K562 (cell line): ENCODE measurements around the gene DIAPH1. TPM values are rescaled to one million over a fixed set of nuclear protein-coding genes. Genes with fewer than 3 reads are reported as not detected.
A peak's percentile ranks its signal among the peaks of the same experiment; 100 is the strongest.

ENCODE experiments used
- ARID2 ChIP-seq: fragments of 450-650 bp; IDR thresholded peaks from 2 replicates; pipeline ENCODE4 v1.6.1; 2017; ENCODE audit warnings: antibody characterized with exemption, mild to moderate bottlenecking
- ATF1 ChIP-seq, 2 experiments: fragments of 450-650 bp in 1 of 2; IDR thresholded peaks; 2 replicates each; pipeline ENCODE4 v1.6.1; 2016; ENCODE audit warnings: missing compliant biosample characterization in 1 of 2, missing genetic modification characterization in 1 of 2
- ESRRA ChIP-seq: fragments of 450-650 bp; IDR thresholded peaks from 2 replicates; pipeline ENCODE4 v1.6.1; 2014; ENCODE audit warnings: low read depth, mild to moderate bottlenecking, moderate library complexity, borderline replicate concordance
- FOXP1 ChIP-seq: sonication (generic); formaldehyde crosslinking; IDR thresholded peaks from 2 replicates; pipeline ENCODE4 v1.8.0; 2022; ENCODE audit warnings: mild to moderate bottlenecking, missing genetic modification reagents
- ILF3 ChIP-seq: fragments of 450-650 bp; IDR thresholded peaks from 2 replicates; pipeline ENCODE4 v1.6.1; 2018; ENCODE audit warnings: antibody characterized with exemption, mild to moderate bottlenecking, moderate library complexity, borderline replicate concordance
- NFATC3 ChIP-seq: fragments of 450-650 bp; IDR thresholded peaks from 2 replicates; pipeline ENCODE4 v1.6.1; 2017; ENCODE audit warnings: mild to moderate bottlenecking
- NONO ChIP-seq, 2 experiments: fragments of 200-400 bp in 1 of 2; fragments of 450-650 bp in 1 of 2; formaldehyde crosslinking in 1 of 2; IDR thresholded peaks; 2 replicates each; pipeline ENCODE4 v1.6.1; 2017; ENCODE audit warnings: low read depth in 2 of 2, mild to moderate bottlenecking in 2 of 2, moderate library complexity in 2 of 2, low read length in 1 of 2
- POLR2A ChIP-seq: fragments of 450-650 bp; conservative IDR thresholded peaks from 2 replicates; pipeline ENCODE4 v1.6.1; 2016
- POLR2B ChIP-seq: fragments of 450-650 bp; IDR thresholded peaks from 2 replicates; pipeline ENCODE4 v1.6.1; 2018; ENCODE audit warnings: low read depth; ENCODE audit not compliant: partially characterized antibody
- RAD51 ChIP-seq: fragments of 450-650 bp; IDR thresholded peaks from 2 replicates; pipeline ENCODE4 v1.7.1; 2016; ENCODE audit warnings: low read depth, mild to moderate bottlenecking, borderline replicate concordance
- SAP30 ChIP-seq: fragments of 200-600 bp; sonication (generic); IDR thresholded peaks from 2 replicates; pipeline ENCODE4 v1.6.1; 2012; ENCODE audit warnings: borderline replicate concordance, low read depth, mild to moderate bottlenecking, moderate library complexity, low read length, control low read depth, inconsistent platforms; ENCODE audit not compliant: insufficient read depth, poor library complexity, severe bottlenecking
- STAT5A ChIP-seq: IDR thresholded peaks from 2 replicates; pipeline ENCODE4 v1.6.1; 2012; ENCODE audit warnings: low read length, inconsistent platforms, borderline replicate concordance
- ZBTB17 ChIP-seq: fragments of 450-650 bp; formaldehyde crosslinking; IDR thresholded peaks from 2 replicates; pipeline ENCODE4 v1.4.0; 2020; ENCODE audit warnings: mild to moderate bottlenecking
- ZKSCAN1 ChIP-seq: fragments of 150-350 bp; IDR thresholded peaks from 2 replicates; pipeline ENCODE4 v1.6.1; 2016; ENCODE audit warnings: low read depth, low read length
- ZNF436 ChIP-seq: fragments of 250-450, 450-650 bp; sonication (Bioruptor Pico); formaldehyde crosslinking; IDR thresholded peaks from 2 replicates; pipeline ENCODE4 v1.7.0; 2020; ENCODE audit warnings: mild to moderate bottlenecking
- ZNF589 ChIP-seq: fragments of 200-800 bp; sonication (Bioruptor generic); IDR thresholded peaks from 2 replicates; pipeline ENCODE4 v1.6.1; 2016; ENCODE audit warnings: low read depth, missing genetic modification characterization, missing compliant biosample characterization
- polyA plus RNA-seq, 8 experiments: library from polyadenylated mRNA; depleted of rRNA in 4 of 8; stranded (reverse) in 5 of 8; unstranded in 3 of 8; fragments of >200 nt; fragmentation: Nextera tagmentation in 2 of 8; fragmentation: Illumina TruSeq in 1 of 8; extraction: Ambion mirVana in 2 of 8; extraction: Trizol in 1 of 8; gene quantifications; 2 replicates each; pipeline versions ENCODE4 v1.2.1 to v1.2.3, GENCODE V29; 2011 to 2014; ENCODE audit warnings: inconsistent platforms in 1 of 8, missing spikeins in 1 of 8
- total RNA-seq, 7 experiments: library from RNA; depleted of rRNA in 6 of 7; stranded (reverse); fragments of >200 nt in 6 of 7; fragmentation: Illumina TruSeq in 2 of 7; extraction: Trizol in 2 of 7; gene quantifications; 2 replicates each; pipeline versions ENCODE4 v1.2.1 to v1.2.3, GENCODE V29; 2011 to 2021; ENCODE audit warnings: low replicate concordance in 1 of 7
- TF ChIP-seq, protein P1 (sequence below): sonication (generic); formaldehyde crosslinking; IDR thresholded peaks from 2 replicates; pipeline ENCODE4 v1.8.0; 2022; ENCODE audit warnings: mild to moderate bottlenecking, missing genetic modification reagents
- TF ChIP-seq, protein P2 (sequence below): fragments of 250-450 bp; sonication (Bioruptor Pico); IDR thresholded peaks from 2 replicates; pipeline ENCODE4 v1.5.0; 2021
- TF ChIP-seq, protein P3 (sequence below): sonication (generic); formaldehyde crosslinking; IDR thresholded peaks from 2 replicates; pipeline ENCODE4 v1.8.0; 2023; ENCODE audit warnings: mild to moderate bottlenecking, missing genetic modification reagents

DIAPH1 gene
- total and polyA plus RNA-seq, 9 of the 15 experiments (the other 6 are each of a cell fraction or from before 2014, with no cell fraction given) = 60.8 to 328 (median 97.8) TPM

DNA sequence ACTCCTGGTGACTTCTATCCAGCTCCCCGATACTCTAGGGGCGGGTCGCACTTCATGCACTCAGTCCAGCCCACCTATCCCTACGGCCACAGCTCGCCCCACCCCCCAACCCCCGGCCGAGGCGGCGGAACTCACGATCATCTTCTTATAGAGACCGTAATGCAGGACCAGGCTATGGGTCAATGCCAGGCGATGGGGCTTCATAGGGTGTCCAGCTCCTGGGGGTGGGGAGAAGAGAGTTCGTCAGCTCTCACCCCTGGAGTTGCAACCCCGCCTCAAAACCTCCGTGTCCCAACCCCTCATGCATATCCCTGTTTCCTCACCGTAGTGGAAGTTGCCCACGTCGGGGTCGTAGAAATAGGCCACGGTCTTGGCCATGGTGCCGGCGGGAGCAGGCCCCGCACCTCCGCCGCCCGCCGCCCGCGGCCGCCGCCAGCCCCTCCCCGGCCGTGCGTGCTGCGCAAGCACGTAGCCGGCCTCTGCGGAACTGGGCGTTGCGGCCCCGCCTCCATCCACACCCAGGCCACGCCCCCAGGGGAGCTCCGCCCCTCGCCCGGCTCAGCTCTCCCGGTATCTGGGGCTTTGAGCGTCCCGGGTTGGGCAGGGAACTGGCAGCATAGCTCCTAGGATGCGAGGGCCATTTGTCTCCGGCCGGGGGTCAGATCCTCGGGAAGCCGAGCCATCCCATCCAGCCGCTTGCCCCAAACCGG, 17.8 kb upstream of the DIAPH1 start, which contains the start of the genes HDAC3 and RELL2 (continued):
- TF ChIP-seq POLR2A (peak; percentile 74), ARID2 (no peak), SAP30 (peak; percentile 56), ZNF436 (CRISPR knock-in tag) (0 out of 2 replicates have a peak, but pooled peaks have one; percentile 5), ATF1 (CRISPR knock-in tag; IDR thresholded peaks at IDR 0.05) (no peak), ATF1 (tag; IDR thresholded peaks at IDR 0.05) (peak; percentile 87), NONO (IDR thresholded peaks at IDR 0.05; ENCODE audit: low read depth in 2 of 2, low read length in 1 of 2) (peak in 1 of 2 experiments; percentile 74; a peak in 1 of 4 replicates), RAD51 (no peak), ILF3 (no peak), ZBTB17 (CRISPR knock-in tag) (no peak), FOXP1 (CRISPR knock-in tag) (peak; percentile 65), ZNF589 (CRISPR knock-in tag) (no peak), POLR2B (peak; percentile 36), ZKSCAN1 (0 out of 2 replicates have a peak, but pooled peaks have one; percentile 18), NFATC3 (no peak), ESRRA (peak; percentile 36; the same call in 1 of the 2 replicates), STAT5A (no peak)
- TF ChIP-seq, protein P1, sequence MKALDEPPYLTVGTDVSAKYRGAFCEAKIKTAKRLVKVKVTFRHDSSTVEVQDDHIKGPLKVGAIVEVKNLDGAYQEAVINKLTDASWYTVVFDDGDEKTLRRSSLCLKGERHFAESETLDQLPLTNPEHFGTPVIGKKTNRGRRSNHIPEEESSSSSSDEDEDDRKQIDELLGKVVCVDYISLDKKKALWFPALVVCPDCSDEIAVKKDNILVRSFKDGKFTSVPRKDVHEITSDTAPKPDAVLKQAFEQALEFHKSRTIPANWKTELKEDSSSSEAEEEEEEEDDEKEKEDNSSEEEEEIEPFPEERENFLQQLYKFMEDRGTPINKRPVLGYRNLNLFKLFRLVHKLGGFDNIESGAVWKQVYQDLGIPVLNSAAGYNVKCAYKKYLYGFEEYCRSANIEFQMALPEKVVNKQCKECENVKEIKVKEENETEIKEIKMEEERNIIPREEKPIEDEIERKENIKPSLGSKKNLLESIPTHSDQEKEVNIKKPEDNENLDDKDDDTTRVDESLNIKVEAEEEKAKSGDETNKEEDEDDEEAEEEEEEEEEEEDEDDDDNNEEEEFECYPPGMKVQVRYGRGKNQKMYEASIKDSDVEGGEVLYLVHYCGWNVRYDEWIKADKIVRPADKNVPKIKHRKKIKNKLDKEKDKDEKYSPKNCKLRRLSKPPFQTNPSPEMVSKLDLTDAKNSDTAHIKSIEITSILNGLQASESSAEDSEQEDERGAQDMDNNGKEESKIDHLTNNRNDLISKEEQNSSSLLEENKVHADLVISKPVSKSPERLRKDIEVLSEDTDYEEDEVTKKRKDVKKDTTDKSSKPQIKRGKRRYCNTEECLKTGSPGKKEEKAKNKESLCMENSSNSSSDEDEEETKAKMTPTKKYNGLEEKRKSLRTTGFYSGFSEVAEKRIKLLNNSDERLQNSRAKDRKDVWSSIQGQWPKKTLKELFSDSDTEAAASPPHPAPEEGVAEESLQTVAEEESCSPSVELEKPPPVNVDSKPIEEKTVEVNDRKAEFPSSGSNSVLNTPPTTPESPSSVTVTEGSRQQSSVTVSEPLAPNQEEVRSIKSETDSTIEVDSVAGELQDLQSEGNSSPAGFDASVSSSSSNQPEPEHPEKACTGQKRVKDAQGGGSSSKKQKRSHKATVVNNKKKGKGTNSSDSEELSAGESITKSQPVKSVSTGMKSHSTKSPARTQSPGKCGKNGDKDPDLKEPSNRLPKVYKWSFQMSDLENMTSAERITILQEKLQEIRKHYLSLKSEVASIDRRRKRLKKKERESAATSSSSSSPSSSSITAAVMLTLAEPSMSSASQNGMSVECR (CRISPR knock-in tag) = peak; percentile 42
- TF ChIP-seq, protein P2, sequence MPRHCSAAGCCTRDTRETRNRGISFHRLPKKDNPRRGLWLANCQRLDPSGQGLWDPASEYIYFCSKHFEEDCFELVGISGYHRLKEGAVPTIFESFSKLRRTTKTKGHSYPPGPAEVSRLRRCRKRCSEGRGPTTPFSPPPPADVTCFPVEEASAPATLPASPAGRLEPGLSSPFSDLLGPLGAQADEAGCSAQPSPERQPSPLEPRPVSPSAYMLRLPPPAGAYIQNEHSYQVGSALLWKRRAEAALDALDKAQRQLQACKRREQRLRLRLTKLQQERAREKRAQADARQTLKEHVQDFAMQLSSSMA = no peak
- TF ChIP-seq, protein P3, sequence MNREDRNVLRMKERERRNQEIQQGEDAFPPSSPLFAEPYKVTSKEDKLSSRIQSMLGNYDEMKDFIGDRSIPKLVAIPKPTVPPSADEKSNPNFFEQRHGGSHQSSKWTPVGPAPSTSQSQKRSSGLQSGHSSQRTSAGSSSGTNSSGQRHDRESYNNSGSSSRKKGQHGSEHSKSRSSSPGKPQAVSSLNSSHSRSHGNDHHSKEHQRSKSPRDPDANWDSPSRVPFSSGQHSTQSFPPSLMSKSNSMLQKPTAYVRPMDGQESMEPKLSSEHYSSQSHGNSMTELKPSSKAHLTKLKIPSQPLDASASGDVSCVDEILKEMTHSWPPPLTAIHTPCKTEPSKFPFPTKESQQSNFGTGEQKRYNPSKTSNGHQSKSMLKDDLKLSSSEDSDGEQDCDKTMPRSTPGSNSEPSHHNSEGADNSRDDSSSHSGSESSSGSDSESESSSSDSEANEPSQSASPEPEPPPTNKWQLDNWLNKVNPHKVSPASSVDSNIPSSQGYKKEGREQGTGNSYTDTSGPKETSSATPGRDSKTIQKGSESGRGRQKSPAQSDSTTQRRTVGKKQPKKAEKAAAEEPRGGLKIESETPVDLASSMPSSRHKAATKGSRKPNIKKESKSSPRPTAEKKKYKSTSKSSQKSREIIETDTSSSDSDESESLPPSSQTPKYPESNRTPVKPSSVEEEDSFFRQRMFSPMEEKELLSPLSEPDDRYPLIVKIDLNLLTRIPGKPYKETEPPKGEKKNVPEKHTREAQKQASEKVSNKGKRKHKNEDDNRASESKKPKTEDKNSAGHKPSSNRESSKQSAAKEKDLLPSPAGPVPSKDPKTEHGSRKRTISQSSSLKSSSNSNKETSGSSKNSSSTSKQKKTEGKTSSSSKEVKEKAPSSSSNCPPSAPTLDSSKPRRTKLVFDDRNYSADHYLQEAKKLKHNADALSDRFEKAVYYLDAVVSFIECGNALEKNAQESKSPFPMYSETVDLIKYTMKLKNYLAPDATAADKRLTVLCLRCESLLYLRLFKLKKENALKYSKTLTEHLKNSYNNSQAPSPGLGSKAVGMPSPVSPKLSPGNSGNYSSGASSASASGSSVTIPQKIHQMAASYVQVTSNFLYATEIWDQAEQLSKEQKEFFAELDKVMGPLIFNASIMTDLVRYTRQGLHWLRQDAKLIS (CRISPR knock-in tag) = no peak
